CD4-positive, alpha-beta T cell treated with Interleukin-15 for 4 hours (primary cell): Measurements from ENCODE around the gene CDC7.
A peak's percentile ranks its signal among the peaks of the same experiment; 100 is the strongest.
"Not testable (repeated sequence)": the region's sequence is repeated elsewhere in the genome, so short reads cannot be mapped to it uniquely, and the experiment has no call there.

Source experiments
- DNase-seq: peaks from one replicate; pipeline ENCODE4 v3.0.0-alpha.2; 2020; ENCODE audit warnings: low spot score

Gene CDC7

GRCh38 chr1:91500756-91501522, at the start of gene CDC7:
CDC7 (plus strand) TSS chr1:91500851; CDS start chr1:91501717, 866 bp downstream.
- peak; percentile 86 for DNase-seq

GRCh38 chr1:91454136-91454535, 46.5 kb upstream of the CDC7 start:
- DNase-seq = no peak

- DNase-seq = no peak
Observed at GRCh38 chr1:91455334-91455733, 45.3 kb upstream of the CDC7 start.

GRCh38 chr1:91455896-91456295, 44.8 kb upstream of the CDC7 start:
- DNase-seq = no peak

GRCh38 chr1:91465350-91465749, 35.3 kb upstream of the CDC7 start:
- DNase-seq = not testable (repeated sequence)

GRCh38 chr1:91476533-91477217, 24.0 kb upstream of the CDC7 start:
- DNase-seq = no peak

- DNase-seq = no peak
Observed at GRCh38 chr1:91487469-91487868, 13.2 kb upstream of the CDC7 start.

GRCh38 chr1:91490501-91490900, 10.2 kb upstream of the CDC7 start:
- DNase-seq = no peak

GRCh38 chr1:91498035-91498434, 2.6 kb upstream of the CDC7 start:
- no peak for DNase-seq

- no peak for DNase-seq
Observed at GRCh38 chr1:91498498-91499245, 2.0 kb upstream of the CDC7 start.

GRCh38 chr1:91499346-91499745, 1.3 kb upstream of the CDC7 start:
- DNase-seq = no peak

GRCh38 chr1:91499904-91500755, 521 bp upstream of the CDC7 start:
- DNase-seq = no peak

- DNase-seq = no peak
Observed at GRCh38 chr1:91501523-91501851, 836 bp downstream of the CDC7 start.

GRCh38 chr1:91501971-91502671, 1.5 kb downstream of the CDC7 start:
- DNase-seq = no peak

- no peak for DNase-seq
Observed at GRCh38 chr1:91502672-91503184, 2.1 kb downstream of the CDC7 start.

- no peak for DNase-seq
Observed at GRCh38 chr1:91503332-91503900, 2.8 kb downstream of the CDC7 start.

GRCh38 chr1:91503975-91504530, 3.4 kb downstream of the CDC7 start:
- DNase-seq = no peak

GRCh38 chr1:91505086-91505485, 4.4 kb downstream of the CDC7 start:
- DNase-seq = no peak

- DNase-seq = no peak
Observed at GRCh38 chr1:91506071-91506470, 5.4 kb downstream of the CDC7 start.

GRCh38 chr1:91507328-91507727, 6.7 kb downstream of the CDC7 start:
- DNase-seq = no peak

GRCh38 chr1:91510754-91511153, 10.1 kb downstream of the CDC7 start:
- no peak for DNase-seq
